ENCODE results near the gene KLF8. TPM values are rescaled to one million over a fixed set of nuclear protein-coding genes. Genes with fewer than 3 reads are reported as not detected.

The KLF8 gene
- total and polyA plus RNA-seq, 2 experiments from 2014 or later: 2.7 to 11.5 TPM

DNA sequence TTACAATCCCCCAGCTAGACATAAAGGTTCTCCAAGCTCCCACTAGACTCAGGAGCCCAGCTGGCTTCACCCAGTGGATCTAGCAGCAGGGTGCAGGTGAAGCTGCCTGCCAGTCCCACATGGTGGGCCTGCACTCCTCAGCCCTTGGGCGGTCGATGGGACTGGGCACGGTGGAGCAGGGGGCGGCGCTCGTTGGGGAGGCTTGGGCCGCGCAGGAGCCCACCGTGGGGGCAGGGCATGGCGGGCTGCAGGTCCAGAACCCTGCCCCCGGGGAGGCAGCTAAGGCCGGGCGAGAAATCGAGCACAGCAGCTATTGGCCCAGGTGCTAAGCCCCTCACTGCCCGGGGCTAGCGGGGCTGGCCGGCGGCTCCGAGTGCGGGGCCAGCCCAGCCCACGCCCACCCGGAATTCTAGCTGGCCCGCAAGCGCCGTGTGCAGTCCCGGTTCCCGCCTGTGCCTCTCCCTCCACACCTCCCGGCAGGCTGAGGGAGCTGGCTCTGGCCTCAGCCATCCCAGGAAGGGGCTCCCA lies 9.6 kb upstream of the KLF8 start:
- no peaks in the 10 kb centered on the region for H3K9me3 Mint-ChIP-seq
- ATAC-seq (no peak), DNase-seq (ENCODE audit: low spot score) (no peak)
- H3K4me3 ChIP-seq: no peak overlapping the region
- no peaks in the 10 kb centered on the region for H3K9me2 ChIP-seq (ENCODE audit: insufficient read depth)
- no peaks in the 10 kb centered on the region for H3K27me3 ChIP-seq (ENCODE audit: insufficient read depth)
- H3K4me1 Mint-ChIP-seq: no peaks in the 10 kb centered on the region
- no peaks in the 10 kb centered on the region for H3K27me3 Mint-ChIP-seq (ENCODE audit: insufficient read depth, low read depth, poor library complexity)
- no peaks in the 10 kb centered on the region for H3K79me2 ChIP-seq (replicated peaks; ENCODE audit: insufficient read depth)
- H4K20me1 ChIP-seq (replicated peaks; ENCODE audit: insufficient read depth): no peaks in the 10 kb centered on the region
- H3K36me3 ChIP-seq (ENCODE audit: insufficient read depth): no peaks in the 10 kb centered on the region
- H2AFZ ChIP-seq: no peak overlapping the region
- no peaks in the 10 kb centered on the region for H3K36me3 Mint-ChIP-seq (ENCODE audit: low read depth)
- no peak overlapping the region for H3K4me3 Mint-ChIP-seq
- no peak overlapping the region for H3K27ac ChIP-seq (ENCODE audit: low read depth)
- TF ChIP-seq ZNF331 (CRISPR knock-in tag; IDR thresholded peaks at IDR 0.05; ENCODE audit: low read depth) (no peak), EZH2 (IDR thresholded peaks at IDR 0.05; ENCODE audit: low read depth, unreplicated experiment) (no peak), JUNB (IDR thresholded peaks at IDR 0.05; ENCODE audit: unreplicated experiment) (no peak), ZNF114 (CRISPR knock-in tag; IDR thresholded peaks at IDR 0.05) (no peak), NANOG (IDR thresholded peaks at IDR 0.05; ENCODE audit: borderline replicate concordance) (no peak), STAT1 (IDR thresholded peaks at IDR 0.05; ENCODE audit: unreplicated experiment) (no peak), EZH2phosphoT487 (IDR thresholded peaks at IDR 0.05; ENCODE audit: unreplicated experiment) (no peak), POLR2AphosphoS5 (IDR thresholded peaks at IDR 0.05; ENCODE audit: low read depth) (no peak)
- TF ChIP-seq, protein P1, sequence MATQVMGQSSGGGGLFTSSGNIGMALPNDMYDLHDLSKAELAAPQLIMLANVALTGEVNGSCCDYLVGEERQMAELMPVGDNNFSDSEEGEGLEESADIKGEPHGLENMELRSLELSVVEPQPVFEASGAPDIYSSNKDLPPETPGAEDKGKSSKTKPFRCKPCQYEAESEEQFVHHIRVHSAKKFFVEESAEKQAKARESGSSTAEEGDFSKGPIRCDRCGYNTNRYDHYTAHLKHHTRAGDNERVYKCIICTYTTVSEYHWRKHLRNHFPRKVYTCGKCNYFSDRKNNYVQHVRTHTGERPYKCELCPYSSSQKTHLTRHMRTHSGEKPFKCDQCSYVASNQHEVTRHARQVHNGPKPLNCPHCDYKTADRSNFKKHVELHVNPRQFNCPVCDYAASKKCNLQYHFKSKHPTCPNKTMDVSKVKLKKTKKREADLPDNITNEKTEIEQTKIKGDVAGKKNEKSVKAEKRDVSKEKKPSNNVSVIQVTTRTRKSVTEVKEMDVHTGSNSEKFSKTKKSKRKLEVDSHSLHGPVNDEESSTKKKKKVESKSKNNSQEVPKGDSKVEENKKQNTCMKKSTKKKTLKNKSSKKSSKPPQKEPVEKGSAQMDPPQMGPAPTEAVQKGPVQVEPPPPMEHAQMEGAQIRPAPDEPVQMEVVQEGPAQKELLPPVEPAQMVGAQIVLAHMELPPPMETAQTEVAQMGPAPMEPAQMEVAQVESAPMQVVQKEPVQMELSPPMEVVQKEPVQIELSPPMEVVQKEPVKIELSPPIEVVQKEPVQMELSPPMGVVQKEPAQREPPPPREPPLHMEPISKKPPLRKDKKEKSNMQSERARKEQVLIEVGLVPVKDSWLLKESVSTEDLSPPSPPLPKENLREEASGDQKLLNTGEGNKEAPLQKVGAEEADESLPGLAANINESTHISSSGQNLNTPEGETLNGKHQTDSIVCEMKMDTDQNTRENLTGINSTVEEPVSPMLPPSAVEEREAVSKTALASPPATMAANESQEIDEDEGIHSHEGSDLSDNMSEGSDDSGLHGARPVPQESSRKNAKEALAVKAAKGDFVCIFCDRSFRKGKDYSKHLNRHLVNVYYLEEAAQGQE (IDR thresholded peaks at IDR 0.05; ENCODE audit: unreplicated experiment): no peak
- TF ChIP-seq, protein P2, sequence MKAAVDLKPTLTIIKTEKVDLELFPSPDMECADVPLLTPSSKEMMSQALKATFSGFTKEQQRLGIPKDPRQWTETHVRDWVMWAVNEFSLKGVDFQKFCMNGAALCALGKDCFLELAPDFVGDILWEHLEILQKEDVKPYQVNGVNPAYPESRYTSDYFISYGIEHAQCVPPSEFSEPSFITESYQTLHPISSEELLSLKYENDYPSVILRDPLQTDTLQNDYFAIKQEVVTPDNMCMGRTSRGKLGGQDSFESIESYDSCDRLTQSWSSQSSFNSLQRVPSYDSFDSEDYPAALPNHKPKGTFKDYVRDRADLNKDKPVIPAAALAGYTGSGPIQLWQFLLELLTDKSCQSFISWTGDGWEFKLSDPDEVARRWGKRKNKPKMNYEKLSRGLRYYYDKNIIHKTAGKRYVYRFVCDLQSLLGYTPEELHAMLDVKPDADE (IDR thresholded peaks at IDR 0.05): no peak
- TF ChIP-seq, protein P3, sequence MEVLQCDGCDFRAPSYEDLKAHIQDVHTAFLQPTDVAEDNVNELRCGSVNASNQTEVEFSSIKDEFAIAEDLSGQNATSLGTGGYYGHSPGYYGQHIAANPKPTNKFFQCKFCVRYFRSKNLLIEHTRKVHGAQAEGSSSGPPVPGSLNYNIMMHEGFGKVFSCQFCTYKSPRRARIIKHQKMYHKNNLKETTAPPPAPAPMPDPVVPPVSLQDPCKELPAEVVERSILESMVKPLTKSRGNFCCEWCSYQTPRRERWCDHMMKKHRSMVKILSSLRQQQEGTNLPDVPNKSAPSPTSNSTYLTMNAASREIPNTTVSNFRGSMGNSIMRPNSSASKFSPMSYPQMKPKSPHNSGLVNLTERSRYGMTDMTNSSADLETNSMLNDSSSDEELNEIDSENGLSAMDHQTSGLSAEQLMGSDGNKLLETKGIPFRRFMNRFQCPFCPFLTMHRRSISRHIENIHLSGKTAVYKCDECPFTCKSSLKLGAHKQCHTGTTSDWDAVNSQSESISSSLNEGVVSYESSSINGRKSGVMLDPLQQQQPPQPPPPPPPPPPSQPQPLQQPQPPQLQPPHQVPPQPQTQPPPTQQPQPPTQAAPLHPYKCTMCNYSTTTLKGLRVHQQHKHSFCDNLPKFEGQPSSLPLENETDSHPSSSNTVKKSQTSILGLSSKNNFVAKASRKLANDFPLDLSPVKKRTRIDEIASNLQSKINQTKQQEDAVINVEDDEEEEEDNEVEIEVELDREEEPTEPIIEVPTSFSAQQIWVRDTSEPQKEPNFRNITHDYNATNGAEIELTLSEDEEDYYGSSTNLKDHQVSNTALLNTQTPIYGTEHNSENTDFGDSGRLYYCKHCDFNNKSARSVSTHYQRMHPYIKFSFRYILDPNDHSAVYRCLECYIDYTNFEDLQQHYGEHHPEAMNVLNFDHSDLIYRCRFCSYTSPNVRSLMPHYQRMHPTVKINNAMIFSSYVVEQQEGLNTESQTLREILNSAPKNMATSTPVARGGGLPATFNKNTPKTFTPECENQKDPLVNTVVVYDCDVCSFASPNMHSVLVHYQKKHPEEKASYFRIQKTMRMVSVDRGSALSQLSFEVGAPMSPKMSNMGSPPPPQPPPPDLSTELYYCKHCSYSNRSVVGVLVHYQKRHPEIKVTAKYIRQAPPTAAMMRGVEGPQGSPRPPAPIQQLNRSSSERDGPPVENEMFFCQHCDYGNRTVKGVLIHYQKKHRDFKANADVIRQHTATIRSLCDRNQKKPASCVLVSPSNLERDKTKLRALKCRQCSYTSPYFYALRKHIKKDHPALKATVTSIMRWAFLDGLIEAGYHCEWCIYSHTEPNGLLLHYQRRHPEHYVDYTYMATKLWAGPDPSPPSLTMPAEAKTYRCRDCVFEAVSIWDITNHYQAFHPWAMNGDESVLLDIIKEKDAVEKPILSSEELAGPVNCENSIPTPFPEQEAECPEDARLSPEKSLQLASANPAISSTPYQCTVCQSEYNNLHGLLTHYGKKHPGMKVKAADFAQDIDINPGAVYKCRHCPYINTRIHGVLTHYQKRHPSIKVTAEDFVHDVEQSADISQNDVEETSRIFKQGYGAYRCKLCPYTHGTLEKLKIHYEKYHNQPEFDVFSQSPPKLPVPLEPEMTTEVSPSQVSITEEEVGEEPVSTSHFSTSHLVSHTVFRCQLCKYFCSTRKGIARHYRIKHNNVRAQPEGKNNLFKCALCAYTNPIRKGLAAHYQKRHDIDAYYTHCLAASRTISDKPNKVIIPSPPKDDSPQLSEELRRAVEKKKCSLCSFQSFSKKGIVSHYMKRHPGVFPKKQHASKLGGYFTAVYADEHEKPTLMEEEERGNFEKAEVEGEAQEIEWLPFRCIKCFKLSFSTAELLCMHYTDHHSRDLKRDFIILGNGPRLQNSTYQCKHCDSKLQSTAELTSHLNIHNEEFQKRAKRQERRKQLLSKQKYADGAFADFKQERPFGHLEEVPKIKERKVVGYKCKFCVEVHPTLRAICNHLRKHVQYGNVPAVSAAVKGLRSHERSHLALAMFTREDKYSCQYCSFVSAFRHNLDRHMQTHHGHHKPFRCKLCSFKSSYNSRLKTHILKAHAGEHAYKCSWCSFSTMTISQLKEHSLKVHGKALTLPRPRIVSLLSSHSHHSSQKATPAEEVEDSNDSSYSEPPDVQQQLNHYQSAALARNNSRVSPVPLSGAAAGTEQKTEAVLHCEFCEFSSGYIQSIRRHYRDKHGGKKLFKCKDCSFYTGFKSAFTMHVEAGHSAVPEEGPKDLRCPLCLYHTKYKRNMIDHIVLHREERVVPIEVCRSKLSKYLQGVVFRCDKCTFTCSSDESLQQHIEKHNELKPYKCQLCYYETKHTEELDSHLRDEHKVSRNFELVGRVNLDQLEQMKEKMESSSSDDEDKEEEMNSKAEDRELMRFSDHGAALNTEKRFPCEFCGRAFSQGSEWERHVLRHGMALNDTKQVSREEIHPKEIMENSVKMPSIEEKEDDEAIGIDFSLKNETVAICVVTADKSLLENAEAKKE (CRISPR knock-in tag; IDR thresholded peaks at IDR 0.05): no peak
- TF ChIP-seq, protein P4, sequence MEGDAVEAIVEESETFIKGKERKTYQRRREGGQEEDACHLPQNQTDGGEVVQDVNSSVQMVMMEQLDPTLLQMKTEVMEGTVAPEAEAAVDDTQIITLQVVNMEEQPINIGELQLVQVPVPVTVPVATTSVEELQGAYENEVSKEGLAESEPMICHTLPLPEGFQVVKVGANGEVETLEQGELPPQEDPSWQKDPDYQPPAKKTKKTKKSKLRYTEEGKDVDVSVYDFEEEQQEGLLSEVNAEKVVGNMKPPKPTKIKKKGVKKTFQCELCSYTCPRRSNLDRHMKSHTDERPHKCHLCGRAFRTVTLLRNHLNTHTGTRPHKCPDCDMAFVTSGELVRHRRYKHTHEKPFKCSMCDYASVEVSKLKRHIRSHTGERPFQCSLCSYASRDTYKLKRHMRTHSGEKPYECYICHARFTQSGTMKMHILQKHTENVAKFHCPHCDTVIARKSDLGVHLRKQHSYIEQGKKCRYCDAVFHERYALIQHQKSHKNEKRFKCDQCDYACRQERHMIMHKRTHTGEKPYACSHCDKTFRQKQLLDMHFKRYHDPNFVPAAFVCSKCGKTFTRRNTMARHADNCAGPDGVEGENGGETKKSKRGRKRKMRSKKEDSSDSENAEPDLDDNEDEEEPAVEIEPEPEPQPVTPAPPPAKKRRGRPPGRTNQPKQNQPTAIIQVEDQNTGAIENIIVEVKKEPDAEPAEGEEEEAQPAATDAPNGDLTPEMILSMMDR (conservative IDR thresholded peaks at IDR 0.05; ENCODE audit: low read depth in 2 of 2): no peak
- no peak overlapping the region for H3K27ac Mint-ChIP-seq
- H3F3A ChIP-seq (replicated peaks; ENCODE audit: low read depth): no peaks in the 10 kb centered on the region
- H3K4me1 ChIP-seq (ENCODE audit: insufficient read depth): no peaks in the 10 kb centered on the region
- H3K4me2 ChIP-seq: no peak overlapping the region

All from GM23338 (cell line).